ENCODE measurements around the gene GAL3ST1. TPM values are rescaled to one million over a fixed set of nuclear protein-coding genes. Genes with fewer than 3 reads are reported as not detected.
"Not testable (repeated sequence)": the region's sequence is repeated elsewhere in the genome, so short reads cannot be mapped to it uniquely, and the experiment has no call there.

Gene GAL3ST1
- polyA plus RNA-seq, 3 donors: not detected

DNA sequence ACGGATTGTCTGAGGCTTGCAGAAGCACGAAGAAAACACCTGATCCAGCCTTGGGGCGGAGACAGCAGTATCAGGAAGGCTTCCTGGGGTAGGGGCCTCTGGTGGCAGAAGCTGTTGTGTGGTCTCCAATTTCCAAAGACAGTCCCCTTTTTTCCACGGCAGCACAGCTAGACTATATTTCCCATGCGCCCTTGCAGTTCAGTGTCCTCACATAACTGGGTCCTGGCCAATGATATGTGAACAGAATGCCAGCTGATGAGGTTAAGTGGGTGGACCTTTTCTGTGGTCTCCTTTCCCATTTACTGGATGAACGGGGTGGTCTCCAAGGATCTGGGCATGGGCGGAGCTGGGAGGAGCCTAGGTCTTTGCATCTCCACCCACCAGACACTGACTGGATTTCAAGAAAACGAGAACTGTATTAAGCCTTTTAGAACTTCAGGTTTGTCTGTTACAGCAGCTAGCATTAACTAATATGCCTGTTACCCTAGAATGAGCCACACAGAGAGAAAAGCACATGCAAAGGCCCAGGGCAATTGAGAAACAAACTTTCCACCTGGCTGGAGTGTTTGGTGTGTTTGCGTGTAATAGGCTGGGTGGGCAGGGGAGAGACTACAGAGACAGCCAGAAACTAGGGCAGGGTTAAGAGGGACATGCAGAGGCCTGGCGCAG, 6.2 kb downstream of the GAL3ST1 start:
- Histone ChIP-seq H3K4me3 (replicated peaks in 1 of 3; ENCODE audit: low read depth in 2 of 3, low read length in 3 of 3) (no peak overlapping the region), H3K79me2 (ENCODE audit: insufficient read depth, low read length) (no peaks in the 10 kb centered on the region), H3K9ac (ENCODE audit: insufficient read depth, low read length, poor library complexity, severe bottlenecking) (no peak overlapping the region), H3K4me1 (ENCODE audit: control insufficient read depth in 1 of 2, insufficient read depth in 2 of 2, low read length in 2 of 2) (no peaks in the 10 kb centered on the region), H4K20me1 (ENCODE audit: insufficient read depth, low read length) (no peaks in the 10 kb centered on the region), H2AFZ (ENCODE audit: insufficient read depth, low read depth, low read length, poor library complexity, severe bottlenecking) (no peak overlapping the region), H3K27me3 (ENCODE audit: control insufficient read depth in 2 of 2, insufficient read depth in 2 of 2, low read length in 2 of 2) (peaks cover 0 to 3% of the 10 kb centered on the region in 2 donors), H3K36me3 (replicated peaks in 1 of 2; ENCODE audit: control insufficient read depth in 1 of 2, insufficient read depth in 2 of 2, low read length in 2 of 2) (no peaks in the 10 kb centered on the region), H3K27ac (ENCODE audit: low read depth in 1 of 2, low read length in 2 of 2) (no peak overlapping the region), H3K4me2 (replicated peaks; ENCODE audit: extremely low read depth, low read length, poor library complexity, severe bottlenecking) (no peak overlapping the region), H3K9me3 (replicated peaks in 1 of 2; ENCODE audit: control insufficient read depth in 1 of 2, insufficient read depth in 1 of 2, low read length in 2 of 2) (no peaks in the 10 kb centered on the region)
- Mint-ChIP-seq H3K4me3 (no peak overlapping the region), H3K27me3 (ENCODE audit: low read depth in 3 of 3) (peaks cover 6 to 14% (median 14%) of the 10 kb centered on the region in 3 donors), H3K4me1 (no peaks in the 10 kb centered on the region), H3K36me3 (no peaks in the 10 kb centered on the region), H3K27ac (no peak overlapping the region), H3K9me3 (peaks cover 0 to 3% (median 0%) of the 10 kb centered on the region in 7 donors)
- intact Hi-C loops (cut with micrococcal nuclease): loop anchor here in 1 of 2 donors (10.0 kb wide), 1 partner anchor 187 kb away; no protein-coding TSS in a partner anchor
- WGBS (ENCODE audit: insufficient coverage): 73% methylated on average over 5 of the region's 10 CpGs
- TF ChIP-seq, protein P1, sequence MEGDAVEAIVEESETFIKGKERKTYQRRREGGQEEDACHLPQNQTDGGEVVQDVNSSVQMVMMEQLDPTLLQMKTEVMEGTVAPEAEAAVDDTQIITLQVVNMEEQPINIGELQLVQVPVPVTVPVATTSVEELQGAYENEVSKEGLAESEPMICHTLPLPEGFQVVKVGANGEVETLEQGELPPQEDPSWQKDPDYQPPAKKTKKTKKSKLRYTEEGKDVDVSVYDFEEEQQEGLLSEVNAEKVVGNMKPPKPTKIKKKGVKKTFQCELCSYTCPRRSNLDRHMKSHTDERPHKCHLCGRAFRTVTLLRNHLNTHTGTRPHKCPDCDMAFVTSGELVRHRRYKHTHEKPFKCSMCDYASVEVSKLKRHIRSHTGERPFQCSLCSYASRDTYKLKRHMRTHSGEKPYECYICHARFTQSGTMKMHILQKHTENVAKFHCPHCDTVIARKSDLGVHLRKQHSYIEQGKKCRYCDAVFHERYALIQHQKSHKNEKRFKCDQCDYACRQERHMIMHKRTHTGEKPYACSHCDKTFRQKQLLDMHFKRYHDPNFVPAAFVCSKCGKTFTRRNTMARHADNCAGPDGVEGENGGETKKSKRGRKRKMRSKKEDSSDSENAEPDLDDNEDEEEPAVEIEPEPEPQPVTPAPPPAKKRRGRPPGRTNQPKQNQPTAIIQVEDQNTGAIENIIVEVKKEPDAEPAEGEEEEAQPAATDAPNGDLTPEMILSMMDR (IDR thresholded peaks at IDR 0.05): no peak
- DNase-seq: no peak

DNA sequence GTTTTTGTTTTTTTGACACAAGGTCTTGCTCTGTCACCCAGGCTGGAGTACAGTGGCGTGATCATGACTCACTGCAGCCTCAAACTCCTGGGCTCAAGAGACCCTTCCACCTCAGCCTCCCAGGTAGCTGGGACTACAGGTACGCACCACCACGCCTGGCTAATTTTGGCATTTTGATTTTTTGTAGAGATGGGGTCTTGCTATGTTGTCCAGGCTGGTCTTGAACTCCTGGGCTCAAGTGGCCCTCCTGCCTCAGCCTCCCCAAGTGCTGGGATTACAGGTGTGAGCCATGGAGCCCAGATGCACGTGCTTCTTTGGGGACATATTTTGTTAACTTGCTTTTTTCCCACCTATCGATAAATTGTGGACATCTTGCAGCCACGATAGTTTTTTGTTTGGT, 7.2 kb downstream of the GAL3ST1 start:
- not testable (repeated sequence) for H3K27me3 ChIP-seq (ENCODE audit: control insufficient read depth in 2 of 2, insufficient read depth in 2 of 2, low read length in 2 of 2); DNase-seq; H3K79me2 ChIP-seq (ENCODE audit: insufficient read depth, low read length); H3K4me3 Mint-ChIP-seq; H3K9ac ChIP-seq (ENCODE audit: insufficient read depth, low read length, poor library complexity, severe bottlenecking); H3K4me3 ChIP-seq (replicated peaks in 1 of 3; ENCODE audit: low read depth in 2 of 3, low read length in 3 of 3); H3K9me3 Mint-ChIP-seq; H3K36me3 ChIP-seq (replicated peaks in 1 of 2; ENCODE audit: control insufficient read depth in 1 of 2, insufficient read depth in 2 of 2, low read length in 2 of 2); H3K36me3 Mint-ChIP-seq; H3K4me1 ChIP-seq (ENCODE audit: control insufficient read depth in 1 of 2, insufficient read depth in 2 of 2, low read length in 2 of 2); H2AFZ ChIP-seq (ENCODE audit: insufficient read depth, low read depth, low read length, poor library complexity, severe bottlenecking); H3K9me3 ChIP-seq (replicated peaks in 1 of 2; ENCODE audit: control insufficient read depth in 1 of 2, insufficient read depth in 1 of 2, low read length in 2 of 2); H3K4me2 ChIP-seq (replicated peaks; ENCODE audit: extremely low read depth, low read length, poor library complexity, severe bottlenecking); H3K4me1 Mint-ChIP-seq; H3K27ac ChIP-seq (ENCODE audit: low read depth in 1 of 2, low read length in 2 of 2); H4K20me1 ChIP-seq (ENCODE audit: insufficient read depth, low read length)
- Mint-ChIP-seq H3K27me3 (ENCODE audit: low read depth in 3 of 3) (peaks cover 6 to 14% (median 9%) of the 10 kb centered on the region in 3 donors), H3K27ac (peak overlapping the region in 1 of 7 donors; percentile 4)
- intact Hi-C loops (cut with micrococcal nuclease): loop anchor here in 1 of 2 donors (10.0 kb wide), 1 partner anchor 188 kb away; no protein-coding TSS in a partner anchor
- WGBS (ENCODE audit: insufficient coverage): 100% methylated on average over 3 of the region's 6 CpGs

Measured in CD14-positive monocyte (primary cell).